GM23248 (cell line): ENCODE data around the gene TMEM244.

Source experiments
- EZH2 ChIP-seq: fragments of 200-600 bp; sonication (generic); IDR thresholded peaks from 2 replicates; pipeline ENCODE4 v1.6.1; 2018; ENCODE audit warnings: antibody characterized with exemption, mild to moderate bottlenecking; ENCODE audit not compliant: insufficient read depth, poor library complexity, severe bottlenecking
- EZH2phosphoT487 ChIP-seq: fragments of 200-600 bp; sonication (generic); IDR thresholded peaks from 2 replicates; pipeline ENCODE4 v1.6.1; 2018; ENCODE audit warnings: antibody characterized with exemption, moderate library complexity, mild to moderate bottlenecking, low read depth; ENCODE audit not compliant: insufficient read depth

GRCh38 chr6:129846761-129847160 is 14.4 kb downstream of the TMEM244 start:
- TF ChIP-seq EZH2phosphoT487 = no peak
- TF ChIP-seq EZH2 = no peak
